ENCODE results near the gene ZNF132.

The ZNF132 gene

DNA sequence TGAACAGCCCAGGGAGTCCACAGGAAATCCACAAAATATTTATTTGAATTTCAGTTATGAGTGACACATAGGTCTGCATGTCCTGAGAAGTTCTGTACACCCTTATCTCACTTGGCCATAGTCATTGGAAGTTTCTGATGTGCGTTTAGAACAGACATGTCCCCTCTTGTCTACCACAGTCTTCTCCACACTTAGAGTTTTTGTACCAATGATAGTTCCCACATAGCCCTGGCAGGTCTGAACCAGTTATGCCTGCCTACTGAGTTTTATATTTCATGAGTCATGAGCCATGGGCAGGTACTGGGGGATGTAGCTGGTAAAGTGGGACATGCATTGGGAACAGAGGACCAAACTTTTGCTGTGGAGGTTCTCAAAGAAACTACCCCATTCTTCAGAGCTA is 11.3 kb downstream of the ZNF132 start:
- peak; percentile 97 for DNase-seq (ENCODE audit: low read depth)
- no peak overlapping the region for H3K4me3 ChIP-seq (ENCODE audit: low read length)
- TF ChIP-seq, protein P1, sequence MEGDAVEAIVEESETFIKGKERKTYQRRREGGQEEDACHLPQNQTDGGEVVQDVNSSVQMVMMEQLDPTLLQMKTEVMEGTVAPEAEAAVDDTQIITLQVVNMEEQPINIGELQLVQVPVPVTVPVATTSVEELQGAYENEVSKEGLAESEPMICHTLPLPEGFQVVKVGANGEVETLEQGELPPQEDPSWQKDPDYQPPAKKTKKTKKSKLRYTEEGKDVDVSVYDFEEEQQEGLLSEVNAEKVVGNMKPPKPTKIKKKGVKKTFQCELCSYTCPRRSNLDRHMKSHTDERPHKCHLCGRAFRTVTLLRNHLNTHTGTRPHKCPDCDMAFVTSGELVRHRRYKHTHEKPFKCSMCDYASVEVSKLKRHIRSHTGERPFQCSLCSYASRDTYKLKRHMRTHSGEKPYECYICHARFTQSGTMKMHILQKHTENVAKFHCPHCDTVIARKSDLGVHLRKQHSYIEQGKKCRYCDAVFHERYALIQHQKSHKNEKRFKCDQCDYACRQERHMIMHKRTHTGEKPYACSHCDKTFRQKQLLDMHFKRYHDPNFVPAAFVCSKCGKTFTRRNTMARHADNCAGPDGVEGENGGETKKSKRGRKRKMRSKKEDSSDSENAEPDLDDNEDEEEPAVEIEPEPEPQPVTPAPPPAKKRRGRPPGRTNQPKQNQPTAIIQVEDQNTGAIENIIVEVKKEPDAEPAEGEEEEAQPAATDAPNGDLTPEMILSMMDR (IDR thresholded peaks at IDR 0.05; ENCODE audit: insufficient read depth, low read depth, low read length, missing control alignments), result no peak

DNA sequence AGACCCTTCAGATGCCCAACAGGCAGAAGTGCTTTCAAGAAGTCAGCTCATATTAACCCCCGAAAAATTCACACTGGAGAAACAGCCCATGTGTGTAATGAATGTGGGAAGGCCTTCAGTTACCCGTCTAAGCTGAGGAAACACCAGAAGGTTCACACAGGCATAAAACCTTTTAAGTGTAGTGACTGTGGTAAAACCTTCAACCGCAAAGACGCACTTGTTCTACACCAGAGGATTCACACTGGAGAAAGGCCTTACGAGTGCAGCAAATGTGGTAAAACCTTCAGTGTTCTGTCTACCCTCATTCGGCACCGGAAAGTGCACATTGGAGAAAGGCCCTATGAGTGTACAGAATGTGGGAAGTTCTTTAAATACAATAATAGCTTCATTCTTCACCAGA is 22.9 kb downstream of the ZNF132 start:
- TF ChIP-seq, protein P1 (IDR thresholded peaks at IDR 0.05; ENCODE audit: insufficient read depth, low read depth, low read length, missing control alignments), result no peak
- H3K4me3 ChIP-seq (ENCODE audit: low read length), result no peak overlapping the region
- DNase-seq (ENCODE audit: low read depth), result no peak

DNA sequence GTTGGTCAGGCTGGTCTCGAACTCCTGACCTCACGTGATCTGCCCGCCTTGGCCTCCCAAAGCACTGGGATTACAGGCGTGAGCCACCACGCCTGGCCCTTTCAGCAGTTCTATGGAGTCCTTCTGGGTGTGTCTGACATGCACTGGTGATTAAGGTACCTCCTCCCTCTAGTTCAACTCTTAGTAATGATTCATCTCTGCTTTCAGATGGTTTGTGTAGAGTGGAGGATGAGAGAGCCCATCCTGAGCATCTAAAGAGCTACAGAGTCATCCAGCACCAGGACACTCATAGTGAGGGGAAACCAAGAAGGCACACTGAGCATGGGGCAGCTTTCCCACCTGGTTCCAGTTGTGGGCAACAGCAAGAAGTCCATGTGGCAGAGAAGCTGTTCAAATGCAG is 23.3 kb downstream of the ZNF132 start:
- DNase-seq (ENCODE audit: low read depth), result peak; percentile 34
- TF ChIP-seq, protein P1 (IDR thresholded peaks at IDR 0.05; ENCODE audit: insufficient read depth, low read depth, low read length, missing control alignments), result no peak
- H3K4me3 ChIP-seq (ENCODE audit: low read length), result no peak overlapping the region

DNA sequence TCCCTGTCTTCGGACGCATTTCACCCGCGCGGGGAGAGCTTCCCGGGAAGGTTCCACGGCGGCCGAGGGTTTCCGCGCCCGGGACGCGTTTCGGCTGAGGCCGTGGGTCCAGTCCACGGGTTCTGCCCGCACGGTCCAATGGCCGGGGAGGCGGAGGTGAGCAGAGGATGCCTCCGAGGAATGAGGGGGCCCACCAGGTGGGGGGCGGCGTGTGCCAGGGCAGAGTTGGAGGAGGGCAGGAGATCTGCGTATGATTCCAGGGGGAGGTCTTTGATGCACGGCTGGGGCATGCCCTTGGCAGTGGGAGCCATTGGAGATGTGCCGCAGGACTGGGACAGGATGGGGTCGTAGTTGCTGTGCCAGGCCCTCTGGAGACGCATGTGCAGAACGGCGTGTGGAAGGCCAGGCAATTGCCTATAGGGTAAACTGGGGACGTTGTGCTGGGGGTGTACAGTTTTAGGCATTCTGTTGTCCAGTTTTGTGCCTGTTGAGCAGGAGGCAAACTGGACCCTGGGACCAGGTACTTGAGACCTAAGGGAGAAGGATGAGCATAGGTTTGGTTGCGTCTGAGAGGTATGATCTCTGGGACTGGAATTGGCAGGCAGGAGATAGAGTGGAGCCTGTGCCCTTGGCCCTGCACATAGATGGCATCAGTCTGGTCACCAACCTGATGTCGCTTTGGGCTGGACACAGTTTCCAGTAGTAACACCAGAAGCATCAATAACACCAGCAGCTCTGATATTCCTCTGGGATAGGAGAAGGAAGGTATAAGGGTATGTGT is 30.8 kb downstream of the ZNF132 start:
- TF ChIP-seq, protein P1 (IDR thresholded peaks at IDR 0.05; ENCODE audit: insufficient read depth, low read depth, low read length, missing control alignments), result no peak
- DNase-seq (ENCODE audit: low read depth), result peak; percentile 38
- peak overlapping the region; percentile 90 for H3K4me3 ChIP-seq (ENCODE audit: low read length)

DNA sequence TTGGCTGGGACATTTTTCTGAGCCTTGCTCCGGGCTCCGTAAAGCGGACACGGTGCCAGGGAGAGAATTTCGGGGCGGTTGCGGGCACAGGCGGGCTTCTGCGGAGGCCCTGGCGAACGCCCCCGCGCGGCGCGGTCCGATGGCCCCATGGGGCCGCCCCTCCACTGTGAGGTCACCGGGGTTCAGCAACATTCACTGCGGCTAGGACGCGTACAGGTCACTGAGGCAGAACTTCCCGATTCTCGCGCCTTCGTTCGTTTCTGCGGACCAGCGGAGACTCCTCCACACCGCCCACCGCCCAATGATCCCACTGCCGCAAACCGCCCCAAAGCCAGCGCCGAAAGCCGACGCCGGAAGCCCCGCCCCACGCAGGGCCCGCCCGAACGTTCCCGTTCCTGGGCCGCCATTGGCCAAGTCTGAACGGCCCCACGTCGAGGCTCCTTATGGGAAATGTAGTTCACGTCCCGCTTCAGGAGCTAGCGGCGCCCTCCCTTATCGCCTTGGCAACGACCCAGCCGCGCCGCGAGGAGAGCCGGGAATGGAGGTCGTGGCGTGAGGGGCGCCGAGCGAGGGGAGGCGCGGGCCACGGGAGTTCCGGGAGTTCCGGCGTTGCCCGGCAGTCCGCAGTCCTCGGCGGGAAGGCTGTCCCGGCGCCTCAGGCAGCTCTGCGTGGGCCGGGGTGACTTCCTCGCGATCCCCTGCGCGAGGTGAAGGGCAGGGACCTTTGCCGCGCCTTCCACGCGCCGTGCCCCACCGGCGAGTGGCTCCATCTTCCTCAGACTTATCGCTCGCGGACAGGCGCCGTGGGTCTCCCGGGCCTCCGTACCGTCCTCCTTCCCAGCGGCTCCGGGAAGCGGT is 31.6 kb downstream of the ZNF132 start, which contains the start of gene ZNF584:
TSS of gene ZNF584 (plus strand) at position 498 of the 858 bp plus-strand sequence. CDS start 499 bp downstream, outside the sequence.
- peak; percentile 94 for DNase-seq (ENCODE audit: low read depth)
- H3K4me3 ChIP-seq (ENCODE audit: low read length), result peak within 1 kb of the TSS; percentile 90
- TF ChIP-seq, protein P1 (IDR thresholded peaks at IDR 0.05; ENCODE audit: insufficient read depth, low read depth, low read length, missing control alignments), result no peak

DNA sequence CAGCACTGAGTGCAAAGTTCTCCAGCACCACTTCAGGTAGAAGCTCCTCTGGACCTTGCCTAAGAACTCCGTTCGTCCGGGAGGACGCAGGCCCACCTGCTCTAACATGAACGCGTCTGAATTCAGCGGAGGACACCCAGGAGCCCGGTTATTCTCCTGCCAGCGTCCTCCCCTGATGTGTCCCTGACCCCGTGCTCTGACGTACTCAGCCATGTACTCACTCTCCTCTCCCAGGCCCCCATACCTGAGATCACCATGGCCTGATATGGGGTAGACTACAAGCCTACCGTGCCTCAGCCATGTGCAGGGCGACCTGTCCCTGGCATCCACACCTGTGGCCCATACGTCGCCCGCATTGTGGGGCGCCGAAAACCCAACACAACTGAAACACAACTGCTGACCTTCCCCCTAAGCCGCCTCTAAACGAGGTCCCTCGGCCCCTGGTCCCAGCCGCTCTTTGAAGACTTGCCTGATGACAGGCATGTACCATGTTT is 32.2 kb downstream of the ZNF132 start:
- TF ChIP-seq, protein P1 (IDR thresholded peaks at IDR 0.05; ENCODE audit: insufficient read depth, low read depth, low read length, missing control alignments), result no peak
- H3K4me3 ChIP-seq (ENCODE audit: low read length), result peak overlapping the region; percentile 90
- DNase-seq (ENCODE audit: low read depth), result no peak
